D721Med (cell line): Measurements from ENCODE around the gene SAMD9L.

ENCODE experiments used
- DNase-seq: peaks from one replicate; pipeline ENCODE4 v3.0.0; 2011; ENCODE audit warnings: low spot score; ENCODE audit not compliant: insufficient read length
- FAIRE-seq: peaks from 2 replicates; lab custom pipeline; 2011; peaks lifted over from hg19 to GRCh38; lab: Jason Lieb, UNC
- TF ChIP-seq, protein P1 (sequence below): IDR thresholded peaks from 2 replicates; pipeline ENCODE4 v1.5.1; 2012; ENCODE audit warnings: mild to moderate bottlenecking, control low read depth; ENCODE audit not compliant: insufficient read depth; ENCODE audit errors: missing control alignments

SAMD9L gene

DNA sequence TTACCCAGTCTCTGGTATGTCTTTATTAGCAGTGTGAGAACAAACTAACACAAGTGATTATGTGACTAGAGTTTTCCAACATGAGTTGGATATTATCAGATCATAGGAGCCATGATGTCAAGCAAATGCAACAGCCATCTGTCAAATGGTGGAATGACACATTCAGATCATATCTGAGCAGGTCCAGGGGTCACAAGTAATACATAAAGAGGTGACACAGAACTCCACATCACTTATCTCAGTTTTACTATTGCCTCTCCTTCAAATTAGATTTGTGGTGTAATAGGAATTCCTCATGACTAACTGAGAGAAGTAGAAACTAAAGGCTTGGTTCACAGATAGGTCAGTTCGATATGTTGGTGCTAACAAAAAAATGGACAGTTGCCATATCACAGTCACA, 12.2 kb upstream of the SAMD9L start:
- no peak for FAIRE-seq
- DNase-seq = no peak
- TF ChIP-seq, protein P1, sequence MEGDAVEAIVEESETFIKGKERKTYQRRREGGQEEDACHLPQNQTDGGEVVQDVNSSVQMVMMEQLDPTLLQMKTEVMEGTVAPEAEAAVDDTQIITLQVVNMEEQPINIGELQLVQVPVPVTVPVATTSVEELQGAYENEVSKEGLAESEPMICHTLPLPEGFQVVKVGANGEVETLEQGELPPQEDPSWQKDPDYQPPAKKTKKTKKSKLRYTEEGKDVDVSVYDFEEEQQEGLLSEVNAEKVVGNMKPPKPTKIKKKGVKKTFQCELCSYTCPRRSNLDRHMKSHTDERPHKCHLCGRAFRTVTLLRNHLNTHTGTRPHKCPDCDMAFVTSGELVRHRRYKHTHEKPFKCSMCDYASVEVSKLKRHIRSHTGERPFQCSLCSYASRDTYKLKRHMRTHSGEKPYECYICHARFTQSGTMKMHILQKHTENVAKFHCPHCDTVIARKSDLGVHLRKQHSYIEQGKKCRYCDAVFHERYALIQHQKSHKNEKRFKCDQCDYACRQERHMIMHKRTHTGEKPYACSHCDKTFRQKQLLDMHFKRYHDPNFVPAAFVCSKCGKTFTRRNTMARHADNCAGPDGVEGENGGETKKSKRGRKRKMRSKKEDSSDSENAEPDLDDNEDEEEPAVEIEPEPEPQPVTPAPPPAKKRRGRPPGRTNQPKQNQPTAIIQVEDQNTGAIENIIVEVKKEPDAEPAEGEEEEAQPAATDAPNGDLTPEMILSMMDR = no peak

DNA sequence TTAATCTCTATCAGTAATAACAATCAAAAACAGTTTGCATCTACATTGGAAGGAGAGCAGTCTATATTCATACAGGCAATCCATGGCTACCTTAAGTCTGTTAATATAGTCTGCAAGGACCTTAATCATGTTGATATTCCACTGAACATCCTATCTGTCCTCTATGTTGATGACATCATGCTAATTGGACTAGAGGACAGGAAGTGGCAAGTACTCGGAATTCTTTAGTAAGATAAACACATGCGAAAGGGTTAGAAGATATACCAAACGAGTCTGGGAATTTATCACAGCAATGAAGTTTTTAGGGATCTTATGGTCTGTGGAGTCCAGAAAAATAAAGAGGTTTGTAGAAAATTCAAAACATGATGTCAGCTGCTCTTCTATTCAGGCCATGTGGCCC, 11.3 kb upstream of the SAMD9L start:
- DNase-seq (no peak), FAIRE-seq (no peak)
- TF ChIP-seq, protein P1 = no peak

DNA sequence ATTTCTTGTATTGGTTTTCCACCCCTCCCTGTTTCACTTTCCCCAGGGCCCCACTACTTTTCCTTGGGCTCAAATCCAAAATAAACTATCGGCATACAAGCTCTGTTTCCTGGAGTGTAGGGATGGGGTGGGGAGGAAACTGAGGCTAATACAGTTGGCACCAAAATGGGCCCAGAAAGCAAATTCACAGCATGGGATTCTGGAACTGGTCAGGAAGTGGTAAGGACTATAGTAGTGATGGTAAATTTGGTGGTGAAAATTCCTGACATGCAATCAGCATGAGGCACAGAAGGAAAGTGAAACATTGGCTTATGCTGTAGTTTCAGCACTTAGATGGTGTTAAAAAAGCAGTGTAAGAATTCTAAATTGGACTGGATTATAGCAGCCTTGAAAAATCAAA, 8.7 kb upstream of the SAMD9L start:
- TF ChIP-seq, protein P1 = no peak
- FAIRE-seq (no peak), DNase-seq (no peak)

DNA sequence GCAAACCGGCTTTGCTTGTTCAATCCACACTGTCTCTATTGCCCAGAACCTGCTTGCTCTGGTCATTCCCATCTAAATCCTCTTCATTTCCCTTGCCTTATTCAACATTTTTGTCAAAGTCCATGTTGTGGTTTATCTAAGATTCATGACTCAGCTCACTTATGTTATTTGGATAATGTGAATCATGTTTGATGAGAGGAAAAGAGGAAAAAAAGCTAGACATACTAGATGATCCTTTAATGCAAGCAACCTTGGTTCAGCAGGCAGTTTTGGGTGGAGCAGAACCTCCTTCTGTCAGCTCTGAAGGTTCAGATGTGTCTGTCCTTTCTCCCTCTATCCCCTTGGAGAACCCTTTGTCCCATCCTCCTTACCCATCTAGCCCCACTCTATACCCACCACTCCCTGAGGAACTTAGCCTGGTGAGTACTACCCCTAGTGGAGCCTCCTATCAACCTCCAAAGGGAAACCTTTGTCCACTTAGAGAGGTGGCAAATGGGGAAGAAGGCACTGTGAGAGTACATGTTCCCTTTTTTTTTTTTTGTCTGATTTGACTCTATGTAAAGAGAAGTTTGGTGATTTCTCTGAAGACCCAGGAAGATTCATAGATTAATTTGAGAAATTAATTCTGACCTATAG, 2.1 kb upstream of the SAMD9L start:
- TF ChIP-seq, protein P1 = no peak
- FAIRE-seq (no peak), DNase-seq (no peak)

DNA sequence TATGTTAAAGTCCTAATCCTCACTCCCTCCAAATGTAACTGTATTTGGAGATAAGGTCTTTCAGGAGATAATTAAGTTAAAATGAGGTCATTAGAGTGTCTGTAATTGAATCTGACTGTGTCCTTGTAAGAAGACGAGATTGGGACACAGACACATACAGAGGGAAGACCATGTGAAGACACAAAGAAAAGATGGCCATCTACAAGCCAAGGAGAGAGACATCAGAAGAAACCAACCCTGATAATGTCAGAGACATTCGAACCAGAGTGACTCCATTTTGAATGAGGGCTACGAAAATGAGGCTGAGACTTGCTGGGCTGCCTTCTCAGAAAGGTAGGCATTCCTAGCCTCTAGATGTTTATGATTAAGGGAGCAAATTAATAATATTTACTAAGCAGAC, 542 bp upstream of the SAMD9L start:
- FAIRE-seq (no peak), DNase-seq (no peak)
- TF ChIP-seq, protein P1 = no peak

DNA sequence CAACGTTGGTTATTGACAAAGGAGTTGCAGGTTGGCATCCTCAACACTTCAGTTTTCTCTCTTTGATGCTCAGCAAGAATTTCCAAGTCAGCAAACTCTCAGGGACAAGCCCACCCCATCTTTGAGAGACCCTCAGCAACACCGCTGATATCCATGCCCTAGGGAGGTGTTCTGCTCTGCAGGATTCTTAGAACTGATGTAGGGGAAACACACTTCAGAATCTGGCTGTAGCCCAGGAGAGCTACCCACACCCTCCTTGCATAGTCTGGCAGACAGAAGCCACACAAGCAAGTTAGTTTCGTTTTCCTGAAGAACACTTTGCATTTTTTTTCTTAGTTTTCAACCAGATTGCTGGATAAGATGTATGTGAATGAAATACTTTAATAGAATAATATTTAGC, 822 bp downstream of the SAMD9L start:
- FAIRE-seq = no peak
- TF ChIP-seq, protein P1 = no peak

DNA sequence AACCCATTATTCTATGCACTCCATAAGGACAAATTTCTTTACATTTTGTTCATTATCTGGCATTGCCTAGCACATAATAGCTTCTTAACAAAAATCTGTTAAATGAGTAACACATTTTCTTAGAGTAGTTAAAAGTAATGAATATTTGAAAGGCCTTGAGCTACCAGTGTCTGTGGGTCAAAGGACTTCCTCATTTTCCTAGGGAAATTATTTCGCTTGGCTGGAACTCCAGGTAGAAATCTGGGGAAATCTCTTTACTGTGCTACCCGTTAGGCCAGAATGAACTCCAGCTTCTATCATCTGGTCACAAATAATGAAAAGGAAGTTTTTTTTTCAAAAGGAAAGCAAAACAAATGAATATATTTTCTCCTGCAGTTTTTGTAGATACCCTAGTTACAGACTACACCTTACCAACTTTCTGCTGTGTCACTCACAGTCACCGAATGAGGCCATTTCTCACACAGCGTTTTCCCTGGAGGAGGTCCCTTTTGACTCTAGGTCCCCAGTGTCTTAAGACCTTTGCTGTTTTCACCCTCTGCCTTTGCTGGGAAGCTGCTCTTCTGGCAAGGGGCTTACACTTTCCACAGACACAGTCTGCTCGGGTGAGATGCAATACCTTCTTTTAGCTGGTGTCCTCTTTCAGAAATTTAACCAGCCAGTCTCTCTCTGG, 1.6 kb downstream of the SAMD9L start:
- FAIRE-seq (no peak), DNase-seq (no peak)
- TF ChIP-seq, protein P1 = no peak

More for the DNA sequence above, 822 bp downstream of the SAMD9L start:
- no peak for DNase-seq
